Globus pallidus (tissue), 1 donor: ENCODE data around the gene LPP.

Source experiments
- DNase-seq: peaks from one replicate; pipeline ENCODE4 v3.0.0-alpha.2; 2015; ENCODE audit warnings: low spot score

The LPP gene

GRCh38 chr3:188220988-188221818 is 67.2 kb downstream of the LPP start:
- no peak for DNase-seq

- DNase-seq = no peak
Measured at GRCh38 chr3:188223936-188224335, 70.0 kb downstream of the LPP start.

GRCh38 chr3:188227442-188227841 is 73.5 kb downstream of the LPP start:
- DNase-seq = no peak

GRCh38 chr3:188229177-188229576 is 75.2 kb downstream of the LPP start:
- no peak for DNase-seq

- DNase-seq = no peak
Measured at GRCh38 chr3:188229726-188230125, 75.8 kb downstream of the LPP start.

- DNase-seq = no peak
Measured at GRCh38 chr3:188230962-188231361, 77.0 kb downstream of the LPP start.

GRCh38 chr3:188231456-188231855 is 77.5 kb downstream of the LPP start:
- DNase-seq = no peak

GRCh38 chr3:188232656-188233055 is 78.7 kb downstream of the LPP start:
- DNase-seq = no peak

GRCh38 chr3:188233320-188233719 is 79.4 kb downstream of the LPP start:
- no peak for DNase-seq

- no peak for DNase-seq
Measured at GRCh38 chr3:188234132-188234531, 80.2 kb downstream of the LPP start.

GRCh38 chr3:188236271-188236670 is 82.3 kb downstream of the LPP start:
- DNase-seq = no peak

- no peak for DNase-seq
Measured at GRCh38 chr3:188239035-188239434, 85.1 kb downstream of the LPP start.

GRCh38 chr3:188239577-188239976 is 85.6 kb downstream of the LPP start:
- DNase-seq = no peak

GRCh38 chr3:188240189-188240981 is 86.4 kb downstream of the LPP start:
- no peak for DNase-seq

GRCh38 chr3:188241072-188241471 is 87.1 kb downstream of the LPP start:
- peak; percentile 52 for DNase-seq

GRCh38 chr3:188241883-188242282 is 87.9 kb downstream of the LPP start:
- no peak for DNase-seq

- no peak for DNase-seq
Measured at GRCh38 chr3:188242436-188243123, 88.6 kb downstream of the LPP start.

GRCh38 chr3:188243124-188243795 is 89.3 kb downstream of the LPP start:
- DNase-seq = no peak

- no peak for DNase-seq
Measured at GRCh38 chr3:188244395-188244861, 90.5 kb downstream of the LPP start.

- no peak for DNase-seq
Measured at GRCh38 chr3:188246905-188247304, 92.9 kb downstream of the LPP start.

- DNase-seq = no peak
Measured at GRCh38 chr3:188248036-188248561, 94.1 kb downstream of the LPP start.
